HG02981 (cell line): ENCODE data around the gene UPK2.
A peak's percentile ranks its signal among the peaks of the same experiment; 100 is the strongest.
"Not testable (repeated sequence)": the region's sequence is repeated elsewhere in the genome, so short reads cannot be mapped to it uniquely, and the experiment has no call there.

Experiments used
- ATAC-seq: cut with Tn5 transposase; IDR thresholded peaks from one replicate; pipeline ENCODE4 v1.9.1; 2021; ENCODE audit warnings: mild to moderate bottlenecking, moderate library complexity; ENCODE audit not compliant: unreplicated experiment

Gene UPK2

DNA sequence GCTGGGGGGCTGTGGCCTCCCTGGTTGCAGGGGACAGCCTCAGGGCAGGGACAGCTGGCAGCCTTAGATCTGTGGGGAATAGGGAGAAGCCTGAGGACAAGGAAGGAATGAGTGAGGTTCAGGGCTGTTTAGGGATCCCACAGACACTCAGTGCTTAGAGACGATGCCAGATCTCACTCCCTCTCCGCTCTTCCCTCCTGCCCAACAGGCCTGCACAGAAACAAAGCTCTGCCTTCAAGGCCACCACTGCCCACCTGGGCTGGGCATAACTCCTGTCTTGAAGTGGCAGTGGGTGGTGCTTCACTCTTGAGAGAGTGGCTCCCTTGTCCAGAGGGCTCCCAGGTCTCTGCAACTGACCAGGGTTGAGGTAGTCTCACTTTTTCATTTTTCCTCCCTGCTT lies 28.7 kb downstream of the UPK2 start:
- no peak for ATAC-seq

DNA sequence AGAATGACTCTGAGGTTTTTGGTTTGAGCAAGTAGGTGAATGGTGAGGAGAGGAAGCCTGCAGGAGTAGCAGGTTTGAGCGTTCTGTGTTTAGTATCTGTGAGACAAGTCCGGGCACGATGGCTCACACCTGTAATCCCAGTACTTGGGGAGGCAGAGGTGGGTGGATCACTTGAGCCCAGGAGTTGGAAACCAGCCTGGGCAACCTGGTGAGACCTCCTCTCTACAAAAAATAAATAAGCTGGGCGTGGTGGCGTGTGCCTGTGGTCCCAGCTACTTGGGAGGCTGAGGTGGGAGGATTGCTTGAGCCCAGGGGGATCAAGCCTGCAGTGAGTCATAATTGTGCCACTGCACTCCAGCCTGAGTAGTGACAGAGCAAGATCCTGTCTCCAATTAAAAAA lies 32.2 kb downstream of the UPK2 start:
- no peak for ATAC-seq

DNA sequence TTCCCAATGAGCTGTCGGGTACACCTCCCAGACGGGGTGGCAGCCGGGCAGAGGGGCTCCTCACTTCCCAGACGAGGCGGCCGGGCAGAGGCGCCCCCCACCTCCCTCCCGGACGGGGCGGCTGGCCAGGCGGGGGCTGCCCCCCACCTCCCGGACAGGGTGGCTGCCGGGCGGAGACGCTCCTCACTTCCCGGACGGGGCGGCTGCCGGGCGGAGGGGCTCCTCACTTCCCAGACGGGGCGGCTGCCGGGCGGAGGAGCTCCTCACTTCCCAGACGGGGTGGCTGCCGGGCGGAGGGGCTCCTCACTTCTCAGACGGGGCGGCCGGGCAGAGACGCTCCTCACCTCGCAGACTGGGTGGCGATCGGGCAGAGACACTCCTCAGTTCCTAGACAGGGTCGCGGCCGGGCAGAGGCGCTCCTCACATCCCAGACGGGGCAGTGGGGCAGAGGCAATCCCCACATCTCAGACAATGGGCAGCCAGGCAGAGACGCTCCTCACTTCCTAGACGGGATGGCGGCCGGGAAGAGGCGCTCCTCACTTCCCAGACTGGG lies 35.5 kb downstream of the UPK2 start:
- not testable (repeated sequence) for ATAC-seq

- no peak for ATAC-seq
These were observed 41.0 kb downstream of the UPK2 start for GRCh38 chr11:118996926-118997626.

GRCh38 chr11:118997627-118998387 lies 41.7 kb downstream of the UPK2 start, which contains the start of gene CENATAC:
Gene CENATAC, plus strand, starts transcription at chr11:118998138. Its CDS starts 60 bp downstream, at chr11:118998198.
- ATAC-seq: peak; percentile 85

- ATAC-seq: no peak
These were observed 42.3 kb downstream of the UPK2 start for GRCh38 chr11:118998388-118998717.

GRCh38 chr11:118998822-118999221 lies 42.7 kb downstream of the UPK2 start:
- no peak for ATAC-seq

- no peak for ATAC-seq
These were observed 44.8 kb downstream of the UPK2 start for GRCh38 chr11:119000906-119001305.

DNA sequence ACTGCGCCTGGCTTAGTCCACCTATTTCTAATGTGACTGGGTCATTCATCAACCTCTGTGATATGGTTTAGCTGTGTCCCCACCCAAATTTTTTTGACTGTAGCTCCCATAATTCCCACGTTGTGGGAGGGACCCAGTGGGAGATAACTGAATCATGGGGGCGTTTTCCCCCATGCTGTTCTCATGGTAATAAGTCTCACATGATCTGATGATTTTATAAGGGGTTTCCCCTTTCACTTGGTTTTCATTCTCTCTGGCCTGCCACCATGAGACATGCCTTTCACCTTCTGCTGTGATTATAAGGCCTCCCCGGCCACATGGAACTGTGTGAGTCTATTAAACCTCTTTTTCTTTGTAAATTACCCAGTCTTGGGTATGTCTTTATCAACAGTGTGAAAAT lies 50.6 kb downstream of the UPK2 start:
- ATAC-seq: no peak
